C4-2B (cell line): ENCODE data around the gene CASZ1.

Source experiments
- ZFX ChIP-seq: fragments of 450-650 bp; IDR thresholded peaks from 2 replicates; pipeline ENCODE4 v1.6.1; 2017
- TF ChIP-seq, protein P1 (sequence below): fragments of 450-650 bp; conservative IDR thresholded peaks from 2 replicates; pipeline ENCODE4 v1.5.1; 2017; ENCODE audit warnings: mild to moderate bottlenecking

DNA sequence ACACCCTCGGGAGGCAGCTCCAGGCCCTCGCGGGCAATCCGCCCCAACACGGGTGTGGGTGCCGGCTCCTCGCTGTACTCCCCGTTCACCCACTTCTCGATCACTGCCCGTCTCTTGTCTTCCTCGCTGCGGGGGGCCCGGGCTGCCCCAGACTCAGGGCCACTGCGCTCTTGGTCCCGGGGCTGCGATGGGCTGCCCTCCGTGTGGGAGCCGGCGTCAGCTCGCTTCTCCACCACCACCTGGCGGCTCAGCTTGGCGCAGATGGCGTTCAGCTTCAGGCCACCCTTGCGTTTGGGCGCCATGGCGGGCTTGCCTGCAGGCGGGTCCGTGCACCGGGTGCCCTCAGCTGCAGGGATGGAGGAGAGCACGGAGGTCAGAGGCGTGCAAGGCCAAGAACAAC is 131.2 kb downstream of the CASZ1 start:
- TF ChIP-seq, protein P1, sequence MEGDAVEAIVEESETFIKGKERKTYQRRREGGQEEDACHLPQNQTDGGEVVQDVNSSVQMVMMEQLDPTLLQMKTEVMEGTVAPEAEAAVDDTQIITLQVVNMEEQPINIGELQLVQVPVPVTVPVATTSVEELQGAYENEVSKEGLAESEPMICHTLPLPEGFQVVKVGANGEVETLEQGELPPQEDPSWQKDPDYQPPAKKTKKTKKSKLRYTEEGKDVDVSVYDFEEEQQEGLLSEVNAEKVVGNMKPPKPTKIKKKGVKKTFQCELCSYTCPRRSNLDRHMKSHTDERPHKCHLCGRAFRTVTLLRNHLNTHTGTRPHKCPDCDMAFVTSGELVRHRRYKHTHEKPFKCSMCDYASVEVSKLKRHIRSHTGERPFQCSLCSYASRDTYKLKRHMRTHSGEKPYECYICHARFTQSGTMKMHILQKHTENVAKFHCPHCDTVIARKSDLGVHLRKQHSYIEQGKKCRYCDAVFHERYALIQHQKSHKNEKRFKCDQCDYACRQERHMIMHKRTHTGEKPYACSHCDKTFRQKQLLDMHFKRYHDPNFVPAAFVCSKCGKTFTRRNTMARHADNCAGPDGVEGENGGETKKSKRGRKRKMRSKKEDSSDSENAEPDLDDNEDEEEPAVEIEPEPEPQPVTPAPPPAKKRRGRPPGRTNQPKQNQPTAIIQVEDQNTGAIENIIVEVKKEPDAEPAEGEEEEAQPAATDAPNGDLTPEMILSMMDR, result no peak
- no peak for TF ChIP-seq ZFX
